T-cell (primary cell): ENCODE measurements around the gene TFIP11. TPM values are rescaled to one million over a fixed set of nuclear protein-coding genes. Genes with fewer than 3 reads are reported as not detected.

Experiments
- ATAC-seq, 4 experiments: fragments of 200-7000 bp in 3 of 4; fragments of 150-1000 bp in 1 of 4; cut with Tn5 transposase; replicated peaks in 1 of 4; 1 replicate in 3 of 4; 2 replicates in 1 of 4; pipeline ENCODE4 v1.10.0; 2021; ENCODE audit warnings: moderate library complexity in 3 of 4, mild to moderate bottlenecking in 2 of 4, moderate number of reproducible peaks in 1 of 4
- CTCF ChIA-PET, 2 donors: fragments of 300-600 bp; sonication (Branson Sonifier 250); formaldehyde crosslinking; loops; one replicate each; lab custom pipeline; 2022; ENCODE audit warnings: antibody characterized with exemption in 2 of 2; lab: Charles Lee
- POLR2A ChIA-PET, 2 donors: fragments of 300-600 bp; sonication (Branson Sonifier 250); formaldehyde crosslinking; loops; one replicate each; lab custom pipeline; 2022; ENCODE audit warnings: antibody characterized with exemption in 2 of 2; lab: Charles Lee
- DNase-seq, 35 experiments: peaks; one replicate each; pipeline versions ENCODE4 v3.0.0 to v3.0.0-alpha.2; 2013 to 2023
- H3K27ac ChIP-seq: one replicate; pipeline ENCODE4 v1.5.1; 2013; ENCODE audit warnings: low read length
- H3K27me3 ChIP-seq, 2 experiments: replicated peaks in 1 of 2; 1 replicate in 1 of 2; 2 replicates in 1 of 2; pipeline versions ENCODE4 v1.6.1 to v1.7.0; 2013; ENCODE audit warnings: low read length in 1 of 2, mixed read lengths in 1 of 2; ENCODE audit not compliant: control insufficient read depth in 2 of 2, insufficient read depth in 2 of 2; ENCODE audit errors: extremely low read depth in 1 of 2
- H3K36me3 ChIP-seq, 2 donors: 1 replicate in 1 of 2; 2 replicates in 1 of 2; pipeline versions ENCODE4 v1.6.1 to v1.7.0; 2013; ENCODE audit warnings: low read length in 1 of 2; ENCODE audit not compliant: control insufficient read depth in 2 of 2, insufficient read depth in 1 of 2; ENCODE audit errors: extremely low read depth in 1 of 2
- H3K4me1 ChIP-seq, 2 experiments: 1 replicate in 1 of 2; 2 replicates in 1 of 2; pipeline versions ENCODE4 v1.6.1 to v1.7.0; 2013; ENCODE audit warnings: low read length in 2 of 2, mixed read lengths in 1 of 2; ENCODE audit not compliant: insufficient read depth in 2 of 2, control insufficient read depth in 1 of 2; ENCODE audit errors: extremely low read depth in 1 of 2
- H3K4me3 ChIP-seq, 2 donors: 1 replicate in 1 of 2; 2 replicates in 1 of 2; pipeline versions ENCODE4 v1.5.1 to v1.7.0; 2013; ENCODE audit warnings: mild to moderate bottlenecking in 2 of 2, low read length in 1 of 2, moderate library complexity in 1 of 2; ENCODE audit not compliant: control insufficient read depth in 1 of 2; ENCODE audit errors: extremely low read depth in 1 of 2
- H3K9me3 ChIP-seq: 2 replicates; pipeline ENCODE4 v1.7.0; 2013
- H3K27ac Mint-ChIP-seq, 2 donors: one replicate each; pipeline ENCODE4 v1.8.0; 2020 to 2021; ENCODE audit warnings: mild to moderate bottlenecking in 2 of 2, mixed read lengths in 2 of 2
- H3K27me3 Mint-ChIP-seq, 2 donors: one replicate each; pipeline ENCODE4 v1.8.0; 2021 to 2022; ENCODE audit warnings: mixed read lengths in 2 of 2
- H3K36me3 Mint-ChIP-seq: one replicate; pipeline ENCODE4 v1.8.0; 2021; ENCODE audit warnings: mixed read lengths
- H3K4me1 Mint-ChIP-seq, 3 donors: one replicate each; pipeline ENCODE4 v1.8.0; 2020 to 2022; ENCODE audit warnings: mixed read lengths in 3 of 3, mild to moderate bottlenecking in 1 of 3
- H3K4me3 Mint-ChIP-seq, 3 donors: one replicate each; pipeline ENCODE4 v1.8.0; 2020 to 2022; ENCODE audit warnings: mild to moderate bottlenecking in 3 of 3, mixed read lengths in 3 of 3, moderate library complexity in 3 of 3
- H3K9me3 Mint-ChIP-seq, 3 donors: one replicate each; pipeline ENCODE4 v1.8.0; 2020 to 2022; ENCODE audit warnings: mixed read lengths in 3 of 3
- WGBS: methylation state at CpG from one replicate; pipeline ENCODE4 v1.1.5; 2013; ENCODE audit warnings: missing lambda C conversion rate; ENCODE audit not compliant: insufficient coverage; 5-methylcytosine and 5-hydroxymethylcytosine counted together
- total RNA-seq, 35 experiments: library from RNA in 6 of 35; stranded (reverse) in 6 of 35; fragments of 120-200 nt in 1 of 35; gene quantifications; one replicate each; pipeline versions ENCODE4 v1.2.1 to v1.2.4 and lab custom pipeline; 2013 to 2026

Gene TFIP11
- total RNA-seq, 5 donors from 2014 or later (not counting 1 experiment from before 2014, with no cell fraction given) = 63.0 to 91.8 (median 75.2) TPM

- Histone ChIP-seq H3K9me3 (no peaks in the 10 kb centered on the region), H3K36me3 (peaks cover 0 to 13% of the 10 kb centered on the region in 2 donors), H3K27me3 (no peaks in the 10 kb centered on the region), H3K27ac (no peak overlapping the region), H3K4me1 (peaks cover 27 to 47% of the 10 kb centered on the region in 2 experiments), H3K4me3 (no peak overlapping the region)
- WGBS = no CpG with 5 or more reads among the region's 5 CpGs
- H3K27ac Mint-ChIP-seq = peak overlapping the region; percentile 89 to 95
- ChIA-PET POLR2A (interaction anchor here in 1 of 2 donors (0.6 kb wide), 1 partner anchor 15 kb away, joined by 10 read pairs; no protein-coding TSS in a partner anchor), CTCF (interaction anchor here in 1 of 2 donors (0.6 kb wide), 1 partner anchor 75 kb away, joined by 4 read pairs; no protein-coding TSS in a partner anchor)
- DNase-seq (no peak), ATAC-seq (no peak)
- H3K36me3 Mint-ChIP-seq = peaks cover 31% of the 10 kb centered on the region
- peak overlapping the region; percentile 89 to 90 (median 89) for H3K4me3 Mint-ChIP-seq
- H3K4me1 Mint-ChIP-seq = peaks cover 82 to 85% (median 82%) of the 10 kb centered on the region in 3 donors
- no peaks in the 10 kb centered on the region for H3K27me3 Mint-ChIP-seq
- no peaks in the 10 kb centered on the region for H3K9me3 Mint-ChIP-seq
Observed at GRCh38 chr22:26482161-26482560, 30.1 kb downstream of the TFIP11 start.

GRCh38 chr22:26481694-26482093 is 30.6 kb downstream of the TFIP11 start:
- ATAC-seq (no peak), DNase-seq (no peak)
- no peaks in the 10 kb centered on the region for H3K9me3 Mint-ChIP-seq
- POLR2A ChIA-PET = no interaction called here
- H3K36me3 Mint-ChIP-seq = peaks cover 36% of the 10 kb centered on the region
- 50% methylated on average over 2 of the region's 4 CpGs for WGBS
- no peak overlapping the region for H3K27ac ChIP-seq
- H3K36me3 ChIP-seq = peaks cover 0 to 17% of the 10 kb centered on the region in 2 donors
- peak overlapping the region; percentile 89 to 90 (median 89) for H3K4me3 Mint-ChIP-seq
- no peaks in the 10 kb centered on the region for H3K9me3 ChIP-seq
- H3K4me1 ChIP-seq = peaks cover 27 to 47% of the 10 kb centered on the region in 2 experiments
- H3K27me3 Mint-ChIP-seq = no peaks in the 10 kb centered on the region
- H3K27me3 ChIP-seq = no peaks in the 10 kb centered on the region
- CTCF ChIA-PET = no interaction called here
- peaks cover 85 to 87% (median 85%) of the 10 kb centered on the region in 3 donors for H3K4me1 Mint-ChIP-seq
- peak overlapping the region; percentile 77 to 89 for H3K27ac Mint-ChIP-seq
- H3K4me3 ChIP-seq = no peak overlapping the region

DNA sequence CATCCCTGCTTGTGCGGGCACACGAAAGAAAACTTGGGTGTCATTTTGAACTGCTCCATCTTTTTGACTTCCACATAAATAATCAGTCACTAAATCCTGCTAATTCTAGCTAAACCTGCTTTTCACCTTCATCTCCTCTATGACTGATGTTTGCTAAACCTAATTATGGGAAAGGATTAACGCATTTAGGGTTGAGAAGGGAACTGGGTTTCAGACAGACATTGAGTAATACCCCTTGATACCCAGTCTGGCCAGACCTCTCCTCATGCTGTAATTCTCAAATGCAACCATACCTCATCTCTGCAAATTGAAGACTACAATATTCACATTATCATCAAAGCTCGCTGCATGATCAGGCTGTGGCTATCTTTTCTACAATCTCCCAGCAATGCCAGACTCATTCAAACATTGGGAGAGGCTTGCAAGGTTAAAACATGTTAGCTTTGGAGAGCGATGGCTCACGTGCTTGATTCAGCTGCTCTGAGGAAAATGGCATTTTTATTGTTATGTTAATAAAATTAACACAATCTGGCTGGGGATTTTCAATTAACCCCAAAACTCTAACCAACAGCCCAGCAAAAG is 31.1 kb downstream of the TFIP11 start:
- no peak for DNase-seq
- Histone ChIP-seq H3K9me3 (no peaks in the 10 kb centered on the region), H3K4me3 (no peak overlapping the region), H3K4me1 (peaks cover 27 to 47% of the 10 kb centered on the region in 2 experiments), H3K36me3 (peaks cover 0 to 22% of the 10 kb centered on the region in 2 donors), H3K27me3 (no peaks in the 10 kb centered on the region), H3K27ac (no peak overlapping the region)
- CTCF ChIA-PET = no interaction called here
- peak overlapping the region; percentile 17 to 50 for H3K27ac Mint-ChIP-seq
- H3K27me3 Mint-ChIP-seq = no peaks in the 10 kb centered on the region
- H3K36me3 Mint-ChIP-seq = peaks cover 37% of the 10 kb centered on the region
- peak overlapping the region; percentile 37 to 90 (median 89) for H3K4me3 Mint-ChIP-seq
- no peak for ATAC-seq
- WGBS = 83% methylated on average over 1 of the region's 6 CpGs
- H3K9me3 Mint-ChIP-seq = no peaks in the 10 kb centered on the region
- H3K4me1 Mint-ChIP-seq = peaks cover 84 to 87% (median 85%) of the 10 kb centered on the region in 3 donors
- POLR2A ChIA-PET = no interaction called here

DNA sequence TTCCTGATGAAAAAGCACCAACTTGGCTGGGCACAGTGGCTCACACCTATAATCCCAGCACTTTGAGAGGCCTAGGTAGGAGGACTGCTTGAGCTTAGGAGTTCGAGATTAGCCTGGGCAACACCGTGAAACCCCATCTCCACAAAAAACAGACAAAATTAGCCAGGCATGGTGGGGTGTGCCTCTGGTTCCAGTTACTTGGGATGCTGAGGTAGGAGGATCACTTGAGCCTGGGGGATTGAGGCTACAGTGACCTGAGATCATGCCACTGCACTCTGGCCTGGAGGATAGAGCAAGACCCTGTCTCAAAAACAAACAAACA is 31.7 kb downstream of the TFIP11 start:
- ChIA-PET POLR2A (no interaction called here), CTCF (no interaction called here)
- no peak for DNase-seq
- Histone ChIP-seq H3K27ac (no peak overlapping the region), H3K4me1 (peaks cover 27 to 47% of the 10 kb centered on the region in 2 experiments), H3K27me3 (no peaks in the 10 kb centered on the region), H3K4me3 (no peak overlapping the region), H3K36me3 (peaks cover 0 to 27% of the 10 kb centered on the region in 2 donors), H3K9me3 (no peaks in the 10 kb centered on the region)
- peak overlapping the region; percentile 18 to 90 (median 69) for H3K4me3 Mint-ChIP-seq
- H3K27me3 Mint-ChIP-seq = no peaks in the 10 kb centered on the region
- no peak for ATAC-seq
- no peaks in the 10 kb centered on the region for H3K9me3 Mint-ChIP-seq
- H3K36me3 Mint-ChIP-seq = peaks cover 36% of the 10 kb centered on the region
- peak overlapping the region in 1 of 2 donors; percentile 34 for H3K27ac Mint-ChIP-seq
- H3K4me1 Mint-ChIP-seq = peaks cover 78 to 80% (median 78%) of the 10 kb centered on the region in 3 donors
- WGBS = no CpG with 5 or more reads among the region's 2 CpGs

DNA sequence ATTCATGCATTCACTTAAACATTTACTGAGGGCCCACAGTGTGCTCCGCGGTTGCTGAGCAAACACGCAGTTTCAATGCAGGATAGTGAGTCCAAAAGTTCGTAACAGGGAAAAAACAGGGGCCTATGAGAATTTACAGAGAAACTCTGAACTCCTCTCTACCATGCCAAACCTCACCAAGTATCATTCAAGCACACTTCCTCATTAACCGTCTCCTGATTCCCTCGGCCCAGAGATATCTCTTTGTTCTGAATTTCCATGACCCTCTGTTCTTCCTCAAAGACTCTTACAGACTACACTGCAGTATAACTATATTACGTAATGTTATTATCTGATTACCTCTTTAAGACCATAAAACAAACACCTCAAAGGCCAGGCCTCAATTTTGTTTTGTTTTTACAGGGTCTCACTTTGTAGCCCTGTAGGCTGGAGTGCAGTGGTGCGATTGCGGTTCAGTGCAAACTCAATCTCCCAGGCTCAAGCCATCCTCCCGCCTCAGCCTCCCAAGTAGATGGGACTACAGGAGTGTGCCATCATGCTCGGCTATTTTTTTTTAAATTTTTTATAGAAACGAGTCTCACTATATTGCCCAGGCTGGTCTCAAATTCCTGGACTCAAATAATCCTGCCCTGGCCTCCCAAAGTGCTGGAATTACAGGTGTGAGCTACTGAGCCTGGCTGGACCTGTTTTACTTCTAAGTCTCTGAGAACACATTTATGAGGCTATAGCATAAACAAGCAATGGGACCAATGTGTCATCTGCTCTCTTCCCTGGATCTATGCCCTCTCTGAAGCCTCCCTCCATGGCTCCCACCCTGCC is 32.3 kb downstream of the TFIP11 start:
- CTCF ChIA-PET = no interaction called here
- Mint-ChIP-seq H3K4me3 (peak overlapping the region; percentile 69 to 90 (median 78)), H3K27me3 (no peaks in the 10 kb centered on the region), H3K4me1 (peaks cover 72 to 76% (median 73%) of the 10 kb centered on the region in 3 donors), H3K36me3 (peaks cover 37% of the 10 kb centered on the region), H3K27ac (peak overlapping the region; percentile 63 to 74), H3K9me3 (no peaks in the 10 kb centered on the region)
- no peaks in the 10 kb centered on the region for H3K9me3 ChIP-seq
- no peak for ATAC-seq
- H3K27me3 ChIP-seq = no peaks in the 10 kb centered on the region
- POLR2A ChIA-PET = no interaction called here
- WGBS = 64% methylated on average over 9 of the region's 12 CpGs
- H3K36me3 ChIP-seq = peaks cover 0 to 28% of the 10 kb centered on the region in 2 donors
- peaks cover 26 to 45% of the 10 kb centered on the region in 2 experiments for H3K4me1 ChIP-seq
- no peak for DNase-seq
- no peak overlapping the region for H3K27ac ChIP-seq
- peak overlapping the region; percentile 20 to 32 for H3K4me3 ChIP-seq

GRCh38 chr22:26479043-26479791 is 33.1 kb downstream of the TFIP11 start:
- no peaks in the 10 kb centered on the region for H3K27me3 Mint-ChIP-seq
- peaks cover 43% of the 10 kb centered on the region for H3K36me3 Mint-ChIP-seq
- H3K9me3 Mint-ChIP-seq = no peaks in the 10 kb centered on the region
- DNase-seq (no peak), ATAC-seq (no peak)
- H3K9me3 ChIP-seq = no peaks in the 10 kb centered on the region
- peak overlapping the region; percentile 69 to 90 (median 78) for H3K4me3 Mint-ChIP-seq
- peak overlapping the region; percentile 20 to 32 for H3K4me3 ChIP-seq
- no peaks in the 10 kb centered on the region for H3K27me3 ChIP-seq
- H3K4me1 Mint-ChIP-seq = peaks cover 67 to 71% (median 69%) of the 10 kb centered on the region in 3 donors
- peak overlapping the region; percentile 25 to 74 for H3K27ac Mint-ChIP-seq
- CTCF ChIA-PET = interaction anchor here in 1 of 2 donors (1.0 kb wide), 2 partner anchors 10 to 164 kb away, joined by 3 to 4 read pairs; no protein-coding TSS in a partner anchor
- peaks cover 21 to 38% of the 10 kb centered on the region in 2 experiments for H3K4me1 ChIP-seq
- H3K36me3 ChIP-seq = peaks cover 0 to 32% of the 10 kb centered on the region in 2 donors
- WGBS = 60% methylated on average over 1 of the region's 12 CpGs
- POLR2A ChIA-PET = no interaction called here
- no peak overlapping the region for H3K27ac ChIP-seq
